Panc1 (cell line): ENCODE results near the gene TUBG2. TPM values are rescaled to one million over a fixed set of nuclear protein-coding genes. Genes with fewer than 3 reads are reported as not detected.

Experiments
- ATAC-seq: fragments of 200-7000 bp; cut with Tn5 transposase; 2 replicates; pipeline ENCODE4 v1.9.1; 2020; ENCODE audit warnings: mild to moderate bottlenecking, moderate library complexity
- BruUV-seq: library from RNA; stranded (reverse); fragments of 400-500 nt; replicated peaks from 2 replicates; lab custom pipeline; 2021; lab: Mats Ljungman, UMichigan
- CTCF ChIA-PET: fragments of 300-600 bp; sonication (Branson Sonifier 250); formaldehyde crosslinking; loops from one replicate; lab custom pipeline; 2022; ENCODE audit warnings: antibody characterized with exemption; lab: Charles Lee
- POLR2A ChIA-PET: fragments of 300-600 bp; sonication (Branson Sonifier 250); formaldehyde crosslinking; loops from one replicate; lab custom pipeline; 2022; ENCODE audit warnings: antibody characterized with exemption; lab: Charles Lee
- DNase-seq: peaks from one replicate; pipeline ENCODE4 v3.0.0-alpha.2; 2010; ENCODE audit warnings: low read depth, low spot score
- H3K27ac ChIP-seq: 2 replicates; pipeline ENCODE4 v1.5.1; 2011; ENCODE audit warnings: mild to moderate bottlenecking, low read length, inconsistent platforms
- H3K27me3 ChIP-seq: fragments of 200-500 bp; sonication (Bioruptor generic); 2 replicates; pipeline ENCODE4 v1.6.0; 2014; ENCODE audit warnings: low read length, inconsistent platforms; ENCODE audit not compliant: control insufficient read depth, insufficient read depth
- H3K36me3 ChIP-seq: fragments of 200-500 bp; sonication (Bioruptor generic); 2 replicates; pipeline ENCODE4 v1.5.1; 2014; ENCODE audit warnings: inconsistent platforms, mild to moderate bottlenecking, low read length, moderate library complexity; ENCODE audit not compliant: control insufficient read depth, insufficient read depth
- H3K4me1 ChIP-seq: 2 replicates; pipeline ENCODE4 v1.5.1; 2011; ENCODE audit warnings: inconsistent platforms, mild to moderate bottlenecking, low read length, moderate library complexity; ENCODE audit not compliant: control insufficient read depth, insufficient read depth
- H3K4me3 ChIP-seq, 2 experiments: 2 replicates each; pipeline ENCODE4 v1.5.1; 2011 to 2012; ENCODE audit warnings: low read depth in 2 of 2, low read length in 2 of 2, mild to moderate bottlenecking in 2 of 2, inconsistent platforms in 1 of 2, moderate library complexity in 1 of 2
- H3K9me3 ChIP-seq: fragments of 200-500 bp; sonication (Bioruptor generic); 2 replicates; pipeline ENCODE4 v1.5.1; 2014; ENCODE audit warnings: low read depth, mild to moderate bottlenecking, inconsistent platforms, low read length, moderate library complexity; ENCODE audit not compliant: control insufficient read depth, insufficient read depth
- POLR2AphosphoS5 ChIP-seq: IDR thresholded peaks from 2 replicates; pipeline ENCODE4 v1.6.1; 2012; ENCODE audit warnings: mild to moderate bottlenecking, low read depth, low read length, moderate library complexity
- SIN3A ChIP-seq: IDR thresholded peaks from 2 replicates; pipeline ENCODE4 v1.6.1; 2012; ENCODE audit warnings: low read depth, mild to moderate bottlenecking, low read length, moderate library complexity, borderline replicate concordance; ENCODE audit not compliant: insufficient read depth
- TCF7L2 ChIP-seq: IDR thresholded peaks from 2 replicates; pipeline ENCODE4 v1.6.1; 2011; ENCODE audit warnings: mild to moderate bottlenecking, low read depth, low read length, inconsistent platforms
- in situ Hi-C: cut with HindIII; loops from 2 replicates; pipeline ENCODE4 v1.10.0; 2016; ENCODE audit warnings: low sequenced_read_pairs, low pct_unique_long_range_greater_than_20kb
- intact Hi-C: fragments of 100-400 bp; cut with micrococcal nuclease; formaldehyde crosslinking; loops from one replicate; pipeline ENCODE4 v1.10.0; 2022; ENCODE audit not compliant: unreplicated experiment
- total RNA-seq: library from RNA; stranded (reverse); gene quantifications from one replicate; pipeline ENCODE4 v1.2.1, GENCODE V29; 2021; ENCODE audit not compliant: unreplicated experiment
- TF ChIP-seq, protein P1 (sequence below): fragments of 450-650 bp; IDR thresholded peaks from 2 replicates; pipeline ENCODE4 v1.5.1; 2017; ENCODE audit warnings: mild to moderate bottlenecking
- TF ChIP-seq, protein P2 (sequence below), 2 experiments: IDR thresholded peaks; 2 replicates each; pipeline ENCODE4 v1.6.1; 2011 to 2012; ENCODE audit warnings: low read depth in 2 of 2, control low read depth in 1 of 2, low read length in 1 of 2, mild to moderate bottlenecking in 1 of 2, moderate library complexity in 1 of 2; ENCODE audit not compliant: insufficient read depth in 1 of 2

TUBG2 gene
- total RNA-seq, 1 experiment from 2014 or later: 25.5 TPM

DNA sequence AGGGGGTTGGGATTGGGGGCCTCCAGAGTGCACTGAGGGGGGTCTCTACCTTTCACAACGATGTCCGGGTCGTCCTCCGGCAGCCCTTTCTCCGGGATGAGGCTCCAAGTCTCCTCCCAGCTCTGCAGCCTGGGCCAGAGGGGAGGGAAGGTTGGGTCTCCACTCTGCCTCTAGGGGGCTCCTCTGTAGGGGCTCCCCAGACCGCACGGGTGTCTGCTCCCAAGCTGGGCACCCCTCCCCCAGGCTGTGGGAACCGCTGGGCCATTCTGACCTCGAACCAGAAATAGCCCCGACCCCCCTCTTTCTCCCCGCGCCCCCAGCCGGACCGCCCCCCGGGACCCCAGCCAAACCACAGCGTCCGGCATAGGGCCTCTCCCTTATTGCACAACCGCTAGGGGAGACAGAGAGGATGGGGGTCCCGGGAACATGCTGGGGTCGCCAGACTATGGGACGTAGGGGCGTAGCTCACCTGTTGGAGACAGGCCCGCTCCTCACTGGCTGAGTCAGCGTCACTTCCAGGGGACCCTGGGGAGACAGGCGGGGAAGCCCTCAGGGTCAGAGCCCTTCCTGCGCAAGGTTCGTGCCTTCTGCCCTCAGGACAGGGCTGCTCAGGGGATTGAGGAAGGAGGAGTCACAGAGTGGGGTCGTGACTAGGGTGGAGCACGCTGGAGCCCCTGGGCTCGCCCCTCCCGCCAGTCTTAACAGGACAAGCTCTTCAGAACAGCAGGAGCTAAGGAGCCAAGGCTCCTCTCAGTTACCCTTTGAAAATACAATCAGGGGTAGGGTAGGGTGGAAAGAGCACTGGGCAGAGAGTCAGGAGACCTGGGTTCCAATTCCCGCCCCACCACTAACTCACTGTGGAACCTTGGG lies 15.0 kb downstream of the TUBG2 start:
- ATAC-seq: peak; percentile 27; the same call in 1 of the 2 replicates
- no peak for DNase-seq
- intact Hi-C loops: no loop called here
- H3K4me1 ChIP-seq: peaks cover 8% of the 10 kb centered on the region
- TF ChIP-seq, protein P1, sequence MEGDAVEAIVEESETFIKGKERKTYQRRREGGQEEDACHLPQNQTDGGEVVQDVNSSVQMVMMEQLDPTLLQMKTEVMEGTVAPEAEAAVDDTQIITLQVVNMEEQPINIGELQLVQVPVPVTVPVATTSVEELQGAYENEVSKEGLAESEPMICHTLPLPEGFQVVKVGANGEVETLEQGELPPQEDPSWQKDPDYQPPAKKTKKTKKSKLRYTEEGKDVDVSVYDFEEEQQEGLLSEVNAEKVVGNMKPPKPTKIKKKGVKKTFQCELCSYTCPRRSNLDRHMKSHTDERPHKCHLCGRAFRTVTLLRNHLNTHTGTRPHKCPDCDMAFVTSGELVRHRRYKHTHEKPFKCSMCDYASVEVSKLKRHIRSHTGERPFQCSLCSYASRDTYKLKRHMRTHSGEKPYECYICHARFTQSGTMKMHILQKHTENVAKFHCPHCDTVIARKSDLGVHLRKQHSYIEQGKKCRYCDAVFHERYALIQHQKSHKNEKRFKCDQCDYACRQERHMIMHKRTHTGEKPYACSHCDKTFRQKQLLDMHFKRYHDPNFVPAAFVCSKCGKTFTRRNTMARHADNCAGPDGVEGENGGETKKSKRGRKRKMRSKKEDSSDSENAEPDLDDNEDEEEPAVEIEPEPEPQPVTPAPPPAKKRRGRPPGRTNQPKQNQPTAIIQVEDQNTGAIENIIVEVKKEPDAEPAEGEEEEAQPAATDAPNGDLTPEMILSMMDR: peak; percentile 74
- TF ChIP-seq SIN3A: no peak
- H3K36me3 ChIP-seq: no peaks in the 10 kb centered on the region; the same call in 1 of the 2 replicates
- ChIA-PET POLR2A (no interaction called here), CTCF (interaction anchor here (0.6 kb wide), 1 partner anchor 321 kb away, joined by 3 read pairs; no protein-coding TSS in a partner anchor)
- in situ Hi-C loops: no loop called here
- no peaks in the 10 kb centered on the region for H3K9me3 ChIP-seq
- no peaks in the 10 kb centered on the region for H3K27me3 ChIP-seq
- H3K27ac ChIP-seq: peak overlapping the region; percentile 75
- peak overlapping the region; percentile 85 to 95 for H3K4me3 ChIP-seq
- BruUV-seq: no TSS peak

DNA sequence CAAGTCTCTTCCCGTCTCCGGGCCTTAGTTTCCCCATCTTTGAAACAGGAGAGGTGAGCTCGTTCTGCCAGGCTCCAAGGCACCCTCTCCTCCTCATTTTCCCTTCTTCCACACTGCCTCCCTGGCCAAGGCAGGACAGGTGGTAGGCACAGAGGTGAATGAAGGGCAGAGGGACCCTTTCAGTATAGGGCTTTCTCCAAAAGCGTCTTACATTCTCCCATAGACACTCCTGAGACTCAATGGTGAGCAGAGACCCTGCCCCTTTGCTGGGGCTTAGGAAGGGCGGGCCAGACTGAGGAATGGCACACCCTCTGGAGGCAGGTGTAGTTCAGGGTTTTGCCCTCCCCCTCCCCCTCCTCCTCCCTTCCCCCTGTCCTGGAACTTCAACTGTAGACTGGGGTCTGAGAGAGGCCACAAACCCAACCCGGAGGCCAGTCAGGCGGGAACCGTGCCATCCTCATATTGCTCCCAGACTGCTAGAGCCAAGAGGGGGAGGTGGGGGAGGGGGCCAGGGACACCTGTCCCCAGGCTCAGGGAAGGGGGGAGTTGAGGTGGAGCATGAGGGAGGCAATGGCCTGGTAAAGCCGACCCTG lies 15.8 kb downstream of the TUBG2 start:
- peaks cover 6% of the 10 kb centered on the region for H3K4me1 ChIP-seq
- no peaks in the 10 kb centered on the region; the same call in 1 of the 2 replicates for H3K36me3 ChIP-seq
- TF ChIP-seq TCF7L2: no peak
- TF ChIP-seq, protein P2, sequence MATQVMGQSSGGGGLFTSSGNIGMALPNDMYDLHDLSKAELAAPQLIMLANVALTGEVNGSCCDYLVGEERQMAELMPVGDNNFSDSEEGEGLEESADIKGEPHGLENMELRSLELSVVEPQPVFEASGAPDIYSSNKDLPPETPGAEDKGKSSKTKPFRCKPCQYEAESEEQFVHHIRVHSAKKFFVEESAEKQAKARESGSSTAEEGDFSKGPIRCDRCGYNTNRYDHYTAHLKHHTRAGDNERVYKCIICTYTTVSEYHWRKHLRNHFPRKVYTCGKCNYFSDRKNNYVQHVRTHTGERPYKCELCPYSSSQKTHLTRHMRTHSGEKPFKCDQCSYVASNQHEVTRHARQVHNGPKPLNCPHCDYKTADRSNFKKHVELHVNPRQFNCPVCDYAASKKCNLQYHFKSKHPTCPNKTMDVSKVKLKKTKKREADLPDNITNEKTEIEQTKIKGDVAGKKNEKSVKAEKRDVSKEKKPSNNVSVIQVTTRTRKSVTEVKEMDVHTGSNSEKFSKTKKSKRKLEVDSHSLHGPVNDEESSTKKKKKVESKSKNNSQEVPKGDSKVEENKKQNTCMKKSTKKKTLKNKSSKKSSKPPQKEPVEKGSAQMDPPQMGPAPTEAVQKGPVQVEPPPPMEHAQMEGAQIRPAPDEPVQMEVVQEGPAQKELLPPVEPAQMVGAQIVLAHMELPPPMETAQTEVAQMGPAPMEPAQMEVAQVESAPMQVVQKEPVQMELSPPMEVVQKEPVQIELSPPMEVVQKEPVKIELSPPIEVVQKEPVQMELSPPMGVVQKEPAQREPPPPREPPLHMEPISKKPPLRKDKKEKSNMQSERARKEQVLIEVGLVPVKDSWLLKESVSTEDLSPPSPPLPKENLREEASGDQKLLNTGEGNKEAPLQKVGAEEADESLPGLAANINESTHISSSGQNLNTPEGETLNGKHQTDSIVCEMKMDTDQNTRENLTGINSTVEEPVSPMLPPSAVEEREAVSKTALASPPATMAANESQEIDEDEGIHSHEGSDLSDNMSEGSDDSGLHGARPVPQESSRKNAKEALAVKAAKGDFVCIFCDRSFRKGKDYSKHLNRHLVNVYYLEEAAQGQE (IDR thresholded peaks at IDR 0.05; ENCODE audit: insufficient read depth in 1 of 2, low read depth in 2 of 2, low read length in 1 of 2): no peak
- TF ChIP-seq, protein P1: no peak
- TF ChIP-seq SIN3A: no peak
- no peak for TF ChIP-seq POLR2AphosphoS5
- ATAC-seq (no peak), DNase-seq (no peak)
- in situ Hi-C loops (no loop called here), intact Hi-C loops (loop anchor here (5.0 kb wide), 1 partner anchor 98 kb away; the partner anchor contains the start of gene PSMC3IP)
- peak overlapping the region; percentile 81 for H3K27ac ChIP-seq
- ChIA-PET POLR2A (no interaction called here), CTCF (no interaction called here)
- BruUV-seq: no TSS peak
- H3K4me3 ChIP-seq: peak overlapping the region; percentile 85 to 95
- H3K9me3 ChIP-seq: no peaks in the 10 kb centered on the region
- no peaks in the 10 kb centered on the region for H3K27me3 ChIP-seq
